K562 (cell line): ENCODE measurements around the gene HVCN1.

Experiments
- CHD4 ChIP-seq: fragments of 200-600 bp; sonication (generic); IDR thresholded peaks from 3 replicates; pipeline ENCODE4 v1.6.1; 2012; ENCODE audit warnings: low read depth, mild to moderate bottlenecking, mixed read lengths, low read length, inconsistent platforms; ENCODE audit not compliant: insufficient read depth, insufficient replicate concordance, poor library complexity, severe bottlenecking
- GATAD2A ChIP-seq: fragments of 450-650 bp; IDR thresholded peaks from 2 replicates; pipeline ENCODE4 v1.6.1; 2017
- MYC ChIP-seq, 2 experiments: fragments of 250-450 bp in 1 of 2; sonication (Bioruptor Pico) in 1 of 2; IDR thresholded peaks; 2 replicates each; pipeline versions ENCODE4 v1.5.1 to v1.6.1; 2012 to 2021; ENCODE audit warnings: low read depth in 2 of 2, borderline replicate concordance in 1 of 2, improper control_type of control experiment in 1 of 2, low read length in 1 of 2, mild to moderate bottlenecking in 1 of 2, moderate library complexity in 1 of 2
- SAFB2 ChIP-seq: fragments of 200-400 bp; formaldehyde crosslinking; IDR thresholded peaks from 2 replicates; pipeline ENCODE4 v1.6.1; 2018; ENCODE audit warnings: borderline replicate concordance, low read length, low read depth, moderate library complexity; ENCODE audit not compliant: severe bottlenecking
- SREBF2 ChIP-seq: sonication (generic); formaldehyde crosslinking; IDR thresholded peaks from 2 replicates; pipeline ENCODE4 v1.4.0; 2020; ENCODE audit warnings: mild to moderate bottlenecking, missing genetic modification reagents
- STAT5B ChIP-seq: fragments of 250-450 bp; sonication (Bioruptor Pico); IDR thresholded peaks from 2 replicates; pipeline ENCODE4 v1.8.0; 2021; ENCODE audit warnings: mild to moderate bottlenecking, inconsistent platforms
- TAF1 ChIP-seq: IDR thresholded peaks from 2 replicates; pipeline ENCODE4 v1.6.1; 2011; ENCODE audit warnings: mild to moderate bottlenecking, low read length, moderate library complexity; ENCODE audit not compliant: insufficient read depth, control insufficient read depth, severe bottlenecking; ENCODE audit errors: extremely low read depth
- ZNF274 ChIP-seq: IDR thresholded peaks from 2 replicates; pipeline ENCODE4 v1.6.1; 2011; ENCODE audit warnings: low read depth, mild to moderate bottlenecking, low read length, moderate library complexity, borderline replicate concordance
- ZZZ3 ChIP-seq: fragments of 450-650 bp; IDR thresholded peaks from 2 replicates; pipeline ENCODE4 v1.6.1; 2016; ENCODE audit warnings: antibody characterized with exemption, mild to moderate bottlenecking, moderate library complexity
- TF ChIP-seq, protein P1 (sequence below): sonication (generic); formaldehyde crosslinking; IDR thresholded peaks from 2 replicates; pipeline ENCODE4 v1.8.0; 2022; ENCODE audit warnings: missing genetic modification reagents, mild to moderate bottlenecking, moderate library complexity, borderline replicate concordance

DNA sequence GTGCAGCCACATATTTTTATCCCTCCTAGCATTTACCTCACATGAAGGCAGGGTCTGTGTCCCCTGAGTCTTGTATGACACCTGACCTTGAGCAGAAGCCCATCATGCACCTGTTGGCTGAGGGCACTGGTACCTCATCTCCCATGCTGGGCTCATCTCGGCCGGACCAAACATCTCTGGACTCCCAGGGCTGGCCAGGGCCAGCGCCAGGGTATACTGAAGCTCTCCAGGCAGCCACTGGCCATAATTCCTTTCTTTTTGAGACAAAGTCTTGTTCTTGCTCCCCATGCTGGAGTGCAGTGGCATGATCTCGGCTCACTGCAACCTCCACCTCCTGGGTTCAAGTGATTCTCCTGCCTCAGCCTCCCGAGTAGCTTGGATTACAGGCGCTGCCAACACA lies 22.0 kb downstream of the HVCN1 start:
- no peak for TF ChIP-seq CHD4
- TF ChIP-seq TAF1 = no peak
- no peak for TF ChIP-seq GATAD2A
- no peak for TF ChIP-seq ZZZ3
- TF ChIP-seq SREBF2 = no peak
- no peak for TF ChIP-seq ZNF274
- TF ChIP-seq SAFB2 = no peak
- TF ChIP-seq STAT5B = no peak
- TF ChIP-seq MYC (IDR thresholded peaks at IDR 0.05; ENCODE audit: low read depth, low read length) = no peak
- no peak for TF ChIP-seq MYC (CRISPR knock-in tag; IDR thresholded peaks at IDR 0.05; ENCODE audit: borderline replicate concordance, low read depth)
- TF ChIP-seq, protein P1, sequence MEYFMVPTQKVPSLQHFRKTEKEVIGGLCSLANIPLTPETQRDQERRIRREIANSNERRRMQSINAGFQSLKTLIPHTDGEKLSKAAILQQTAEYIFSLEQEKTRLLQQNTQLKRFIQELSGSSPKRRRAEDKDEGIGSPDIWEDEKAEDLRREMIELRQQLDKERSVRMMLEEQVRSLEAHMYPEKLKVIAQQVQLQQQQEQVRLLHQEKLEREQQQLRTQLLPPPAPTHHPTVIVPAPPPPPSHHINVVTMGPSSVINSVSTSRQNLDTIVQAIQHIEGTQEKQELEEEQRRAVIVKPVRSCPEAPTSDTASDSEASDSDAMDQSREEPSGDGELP (CRISPR knock-in tag) = no peak
